ENCODE data around the gene MYH15. TPM values are rescaled to one million over a fixed set of nuclear protein-coding genes. Genes with fewer than 3 reads are reported as not detected.

MYH15 gene
- total RNA-seq, 6 donors from 2014 or later: 0.20 to 7.3 (median 0.93) TPM

- Histone ChIP-seq H3K36me3 (no peaks in the 10 kb centered on the region), H3K4me1 (no peaks in the 10 kb centered on the region), H3K9me3 (no peaks in the 10 kb centered on the region), H3K27me3 (no peaks in the 10 kb centered on the region), H3K27ac (no peak overlapping the region), H3K4me3 (no peak overlapping the region)
- peak; percentile 2 to 26 for DNase-seq
- no peak for TF ChIP-seq POLR2AphosphoS5 (IDR thresholded peaks at IDR 0.05)
- TF ChIP-seq CTCF (IDR thresholded peaks at IDR 0.05): peak in 1 of 6 experiments; percentile 17
- peak in 1 of 2 donors; percentile 54 for ATAC-seq (ENCODE audit: low FRiP score in 2 of 2)
- 67 to 83% methylated on average over 2 of the region's 2 CpGs for WGBS, 2 donors
Measured at GRCh38 chr3:108493862-108494261, 16.5 kb downstream of the MYH15 start.

DNA sequence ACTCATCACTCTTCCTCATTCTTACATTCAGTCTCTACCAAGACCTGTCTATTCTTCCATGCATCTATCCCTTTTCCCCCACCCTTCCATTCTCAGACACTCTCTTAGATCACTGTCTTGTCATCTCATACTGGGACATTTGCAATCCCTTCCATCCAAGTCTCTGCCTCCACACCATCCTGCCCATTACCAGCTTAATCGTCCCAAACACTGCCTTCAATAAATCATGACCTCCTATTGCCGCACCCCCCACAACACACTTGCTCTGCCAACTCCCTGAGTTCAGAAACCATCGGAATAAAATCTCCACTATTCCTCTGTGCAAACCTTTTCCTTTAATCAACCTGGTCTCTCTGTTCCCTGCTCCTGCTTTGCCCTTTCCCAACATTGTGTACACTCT is 18.9 kb downstream of the MYH15 start:
- Histone ChIP-seq H3K4me3 (no peak overlapping the region), H3K27ac (no peak overlapping the region), H3K4me1 (no peaks in the 10 kb centered on the region), H3K36me3 (no peaks in the 10 kb centered on the region), H3K9me3 (no peaks in the 10 kb centered on the region), H3K27me3 (no peaks in the 10 kb centered on the region)
- no peak for ATAC-seq (ENCODE audit: low FRiP score in 2 of 2)
- WGBS, 2 donors: 89 to 90% methylated on average over 3 of the region's 3 CpGs
- DNase-seq: no peak
- TF ChIP-seq POLR2A (IDR thresholded peaks at IDR 0.05): no peak
- no peak for TF ChIP-seq POLR2AphosphoS5 (IDR thresholded peaks at IDR 0.05)
- TF ChIP-seq CTCF (IDR thresholded peaks at IDR 0.05): no peak
- TF ChIP-seq EP300 (IDR thresholded peaks at IDR 0.05): no peak

DNA sequence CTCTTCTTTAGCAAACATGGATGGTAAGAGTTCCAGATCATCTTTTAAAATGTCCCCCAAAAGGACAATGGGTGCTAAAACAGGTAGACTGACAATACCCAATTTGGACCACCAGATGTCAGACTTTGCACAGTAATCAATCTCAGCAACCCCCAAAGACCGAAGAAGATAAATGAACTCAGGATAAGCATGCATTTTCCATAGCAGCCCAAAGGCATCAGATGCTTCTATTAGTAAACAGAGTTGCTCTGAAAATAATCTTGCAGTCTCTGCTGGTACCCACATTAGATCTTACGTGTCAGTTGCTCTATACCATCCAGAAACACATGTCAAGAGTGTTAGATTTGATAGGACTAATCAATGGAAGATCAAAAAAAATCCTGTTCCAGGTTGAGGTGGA is 20.6 kb downstream of the MYH15 start:
- ATAC-seq (ENCODE audit: low FRiP score in 2 of 2): peak; percentile 24 to 76
- H3K27ac ChIP-seq: no peak overlapping the region
- 19 to 21% methylated on average over 2 of the region's 2 CpGs for WGBS, 2 donors

DNA sequence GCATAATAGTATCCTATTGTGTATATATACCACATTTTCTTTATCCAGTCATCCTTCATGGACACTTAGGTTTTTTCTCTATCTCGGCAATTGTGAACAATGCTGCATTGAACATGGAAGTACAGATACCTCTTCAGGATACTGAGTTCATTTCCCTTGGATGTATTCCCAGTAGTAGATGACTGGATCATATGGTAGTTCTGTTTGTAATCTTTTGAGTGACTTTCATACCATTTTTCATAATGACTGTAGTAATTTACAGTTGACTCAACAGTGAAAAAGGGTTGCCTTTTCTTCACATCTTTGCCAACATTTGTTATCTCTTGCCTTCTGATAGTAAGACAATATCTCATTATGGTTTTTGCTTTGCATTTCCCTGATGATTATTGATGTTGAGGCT is 21.8 kb downstream of the MYH15 start:
- H3K36me3 ChIP-seq: no peaks in the 10 kb centered on the region
- ATAC-seq (ENCODE audit: low FRiP score in 2 of 2) (no peak), DNase-seq (no peak)
- no peaks in the 10 kb centered on the region for H3K27me3 ChIP-seq
- no peaks in the 10 kb centered on the region for H3K4me1 ChIP-seq
- no peak overlapping the region for H3K4me3 ChIP-seq
- no peak overlapping the region for H3K27ac ChIP-seq
- no peak for TF ChIP-seq CTCF (IDR thresholded peaks at IDR 0.05)
- 48 to 59% methylated on average over 1 of the region's 1 CpG for WGBS, 2 donors
- no peaks in the 10 kb centered on the region for H3K9me3 ChIP-seq

More for the DNA sequence above, 20.6 kb downstream of the MYH15 start:
- no peaks in the 10 kb centered on the region for H3K27me3 ChIP-seq
- TF ChIP-seq EP300 (IDR thresholded peaks at IDR 0.05) (no peak), POLR2A (IDR thresholded peaks at IDR 0.05) (no peak), POLR2AphosphoS5 (IDR thresholded peaks at IDR 0.05) (no peak), CTCF (IDR thresholded peaks at IDR 0.05) (peak; percentile 52 to 85 (median 77))
- no peaks in the 10 kb centered on the region for H3K36me3 ChIP-seq
- no peak overlapping the region for H3K4me3 ChIP-seq
- H3K9me3 ChIP-seq: no peaks in the 10 kb centered on the region
- no peaks in the 10 kb centered on the region for H3K4me1 ChIP-seq
- DNase-seq: no peak

DNA sequence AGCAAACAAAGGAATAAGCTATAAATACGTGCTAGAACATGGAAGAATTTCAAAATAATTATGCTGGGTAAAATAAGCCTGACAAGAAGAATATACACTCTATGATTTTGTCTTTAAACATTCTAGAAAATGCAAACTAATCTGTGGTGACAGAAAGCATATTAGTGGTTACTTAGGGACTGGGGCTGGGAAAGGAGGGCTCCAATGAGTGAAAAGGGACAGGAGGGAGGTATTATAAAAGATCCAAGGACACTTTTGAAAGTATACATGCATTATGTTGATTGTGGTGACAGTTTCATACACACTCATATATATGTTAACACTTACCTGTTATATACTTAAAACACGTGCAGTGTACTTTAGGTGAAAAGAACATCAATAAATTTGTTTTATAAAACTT is 23.0 kb downstream of the MYH15 start:
- DNase-seq: no peak
- H3K9me3 ChIP-seq: no peaks in the 10 kb centered on the region
- ATAC-seq (ENCODE audit: low FRiP score in 2 of 2): no peak
- 58 to 60% methylated on average over 2 of the region's 2 CpGs for WGBS, 2 donors
- no peaks in the 10 kb centered on the region for H3K36me3 ChIP-seq
- no peaks in the 10 kb centered on the region for H3K27me3 ChIP-seq
- H3K4me1 ChIP-seq: no peaks in the 10 kb centered on the region
- TF ChIP-seq POLR2A (IDR thresholded peaks at IDR 0.05): no peak
- no peak for TF ChIP-seq EP300 (IDR thresholded peaks at IDR 0.05)
- TF ChIP-seq POLR2AphosphoS5 (IDR thresholded peaks at IDR 0.05): no peak
- no peak for TF ChIP-seq CTCF (IDR thresholded peaks at IDR 0.05)
- H3K27ac ChIP-seq: no peak overlapping the region
- H3K4me3 ChIP-seq: no peak overlapping the region

Measured in upper lobe of left lung (tissue), 6 donors.